Measurements from ENCODE around the gene VKORC1L1. TPM values are rescaled to one million over a fixed set of nuclear protein-coding genes. Genes with fewer than 3 reads are reported as not detected.
"Not testable (repeated sequence)": the region's sequence is repeated elsewhere in the genome, so short reads cannot be mapped to it uniquely, and the experiment has no call there.

VKORC1L1 gene
- total RNA-seq, 2 donors from 2014 or later, result 25.2 to 26.4 TPM

GRCh38 chr7:65879292-65880153, 6.6 kb downstream of the VKORC1L1 start:
- ATAC-seq, result peak; percentile 31
- DNase-seq; intact Hi-C loops (cut with DNase I, micrococcal nuclease): not testable (repeated sequence)

DNA sequence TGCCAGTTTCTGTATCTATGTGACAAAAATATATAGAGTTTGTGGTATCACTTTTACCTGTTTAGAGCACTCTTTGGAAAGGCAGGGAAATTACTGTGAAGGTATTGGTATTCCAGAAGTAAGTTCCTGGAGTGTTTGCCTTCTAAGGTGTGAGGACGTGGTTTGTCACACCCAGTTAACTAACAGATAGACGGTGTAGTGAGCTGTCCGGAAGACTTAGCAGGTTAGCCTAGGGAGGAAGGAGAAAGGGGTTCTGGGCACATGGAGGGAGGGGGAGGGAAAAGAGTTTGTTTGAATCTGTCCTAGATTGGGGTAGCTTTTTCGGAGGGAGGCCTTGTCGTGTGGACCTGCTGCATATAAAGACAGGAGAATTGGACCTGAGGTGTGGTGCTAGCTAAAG, 7.4 kb downstream of the VKORC1L1 start:
- intact Hi-C loops (cut with DNase I, micrococcal nuclease); DNase-seq: not testable (repeated sequence)
- ATAC-seq, result peak; percentile 96

DNA sequence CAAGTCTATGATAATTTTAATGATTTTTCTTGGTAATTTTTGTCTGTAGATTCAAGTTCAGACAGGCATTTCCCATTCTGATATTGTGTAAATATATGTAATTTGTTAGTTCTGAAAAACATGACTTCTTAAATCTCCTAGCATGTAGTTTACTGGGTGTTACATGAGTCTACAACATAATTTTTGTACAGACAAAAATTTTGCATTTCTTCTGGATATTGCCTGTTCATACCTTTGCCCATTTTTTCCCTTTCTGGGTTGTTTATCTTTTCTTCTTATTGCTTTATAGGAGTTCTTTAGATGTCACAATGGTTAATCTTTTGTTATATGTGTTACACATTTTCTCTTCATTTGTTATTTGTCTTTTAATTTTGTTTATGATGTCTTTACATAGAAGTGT, 12.1 kb downstream of the VKORC1L1 start:
- intact Hi-C loops (cut with DNase I, micrococcal nuclease); ATAC-seq; DNase-seq: not testable (repeated sequence)

- ATAC-seq; intact Hi-C loops (cut with DNase I, micrococcal nuclease): not testable (repeated sequence)
Measured at GRCh38 chr7:65885533-65885932, 12.7 kb downstream of the VKORC1L1 start.

DNA sequence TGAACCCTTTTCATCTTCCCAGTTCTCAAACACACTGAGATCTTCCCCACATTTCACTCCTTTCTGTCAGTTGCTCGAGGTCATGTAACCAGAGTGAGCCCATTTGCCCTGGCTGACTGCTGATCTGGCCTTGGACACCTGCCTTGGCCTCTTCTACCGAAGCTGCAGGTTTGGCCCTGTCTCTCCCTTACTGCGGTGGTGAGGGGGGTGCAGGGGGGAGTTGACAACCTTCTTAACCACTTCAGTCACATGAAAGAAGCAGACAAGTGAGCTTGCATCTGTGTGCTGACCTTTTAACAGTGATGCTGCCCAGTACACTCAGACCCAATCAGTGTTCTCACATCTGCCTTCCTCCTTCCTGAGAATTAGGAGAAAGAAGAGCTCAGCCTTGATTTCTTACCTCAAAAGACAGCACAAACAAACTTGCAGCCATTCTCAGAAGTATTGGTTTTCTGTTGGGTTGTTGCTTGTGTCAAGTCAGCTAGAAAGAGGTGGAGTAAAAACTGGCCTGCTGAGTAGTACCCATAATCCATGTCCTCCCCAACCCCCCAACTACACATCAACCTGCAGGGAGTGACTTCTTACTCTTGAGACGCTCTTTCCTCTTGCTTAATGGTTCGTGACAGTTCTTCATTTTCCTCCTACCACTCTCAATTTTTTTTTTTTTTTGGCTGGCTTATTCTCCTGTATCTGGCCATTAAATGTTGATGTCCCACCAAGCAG, 15.7 kb downstream of the VKORC1L1 start:
- ATAC-seq; DNase-seq; intact Hi-C loops (cut with DNase I, micrococcal nuclease): not testable (repeated sequence)

More at GRCh38 chr7:65885533-65885932, 12.7 kb downstream of the VKORC1L1 start:
- DNase-seq, result not testable (repeated sequence)

- ATAC-seq, result not testable (repeated sequence)
Measured at GRCh38 chr7:65889722-65890121, 16.8 kb downstream of the VKORC1L1 start.

GRCh38 chr7:65892161-65892560, 19.3 kb downstream of the VKORC1L1 start:
- DNase-seq (no peak), ATAC-seq (no peak)
- intact Hi-C loops (cut with DNase I, micrococcal nuclease), result no loop called here

More at GRCh38 chr7:65889722-65890121, 16.8 kb downstream of the VKORC1L1 start:
- intact Hi-C loops (cut with DNase I, micrococcal nuclease); DNase-seq: not testable (repeated sequence)

GRCh38 chr7:65892835-65893234, 20.0 kb downstream of the VKORC1L1 start:
- DNase-seq, result no peak
- no peak for ATAC-seq
- intact Hi-C loops (cut with DNase I, micrococcal nuclease), result no loop called here

- no peak for DNase-seq
- no peak for ATAC-seq
- intact Hi-C loops (cut with DNase I, micrococcal nuclease), result no loop called here
Measured at GRCh38 chr7:65896279-65896870, 23.5 kb downstream of the VKORC1L1 start.

- DNase-seq; intact Hi-C loops (cut with DNase I, micrococcal nuclease): not testable (repeated sequence)
- peak; percentile 80 for ATAC-seq
Measured at GRCh38 chr7:65897289-65897688, 24.4 kb downstream of the VKORC1L1 start.

DNA sequence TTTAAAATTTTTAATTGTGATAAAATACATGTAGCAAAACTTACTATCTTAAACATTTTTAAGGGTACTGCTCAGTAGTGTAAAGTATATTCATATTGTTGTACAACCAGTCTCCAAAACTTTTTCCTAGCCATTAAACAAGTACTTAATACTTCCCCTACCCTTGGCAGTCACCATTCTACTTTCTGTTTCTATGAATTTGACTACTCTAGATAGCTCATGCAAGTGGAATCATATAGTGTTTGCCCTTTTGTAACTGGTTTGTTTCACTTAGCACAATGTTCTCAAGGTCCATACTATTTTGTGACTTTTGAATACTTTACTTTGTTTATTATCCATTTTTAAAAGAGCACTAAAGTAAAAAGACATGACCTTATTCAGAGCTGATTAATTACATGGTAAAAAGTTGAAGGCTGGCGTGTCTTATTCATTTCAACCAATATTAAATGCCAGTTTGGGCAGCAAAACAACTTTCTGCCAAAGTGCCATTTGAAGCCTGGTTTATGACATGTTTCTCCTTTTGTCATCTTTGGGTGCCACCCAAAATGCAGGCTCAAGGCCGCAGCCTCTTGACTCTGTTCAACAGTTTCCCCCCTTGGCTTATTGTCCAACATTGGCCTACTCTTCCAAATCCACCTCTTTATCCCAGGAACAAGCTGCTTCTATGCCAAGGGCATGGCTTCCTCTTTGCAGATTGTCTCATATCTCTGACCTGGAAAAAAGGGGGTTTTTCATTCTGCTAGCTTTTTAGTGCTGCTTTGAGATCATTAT, 26.0 kb downstream of the VKORC1L1 start:
- intact Hi-C loops (cut with DNase I, micrococcal nuclease); ATAC-seq: not testable (repeated sequence)

GRCh38 chr7:65902306-65902705, 29.4 kb downstream of the VKORC1L1 start:
- intact Hi-C loops (cut with DNase I, micrococcal nuclease), result no loop called here
- DNase-seq (no peak), ATAC-seq (no peak)

More for the DNA sequence above, 26.0 kb downstream of the VKORC1L1 start:
- not testable (repeated sequence) for DNase-seq

GRCh38 chr7:65907501-65908198, 34.8 kb downstream of the VKORC1L1 start:
- no peak for ATAC-seq
- no peak for DNase-seq
- intact Hi-C loops (cut with DNase I, micrococcal nuclease), result no loop called here

DNA sequence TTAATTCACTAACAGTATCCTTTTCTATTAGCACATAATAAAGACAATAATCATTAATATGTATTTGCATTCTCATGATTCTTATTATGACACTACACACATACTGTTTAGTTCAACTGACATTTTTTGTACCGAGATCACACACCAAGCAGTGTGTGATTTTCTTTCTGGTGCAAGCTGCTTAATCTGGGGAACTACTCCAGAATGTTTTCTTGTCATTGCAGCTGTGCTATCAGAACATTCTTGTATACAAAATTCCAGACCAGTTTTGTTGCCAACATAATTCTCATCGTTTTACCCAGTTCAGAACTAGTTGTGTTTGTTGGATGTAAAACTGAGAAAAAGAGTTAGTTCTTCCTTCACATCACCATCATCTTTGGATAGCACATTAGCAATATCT, 37.4 kb downstream of the VKORC1L1 start:
- ATAC-seq (no peak), DNase-seq (no peak)
- intact Hi-C loops (cut with DNase I, micrococcal nuclease), result no loop called here

DNA sequence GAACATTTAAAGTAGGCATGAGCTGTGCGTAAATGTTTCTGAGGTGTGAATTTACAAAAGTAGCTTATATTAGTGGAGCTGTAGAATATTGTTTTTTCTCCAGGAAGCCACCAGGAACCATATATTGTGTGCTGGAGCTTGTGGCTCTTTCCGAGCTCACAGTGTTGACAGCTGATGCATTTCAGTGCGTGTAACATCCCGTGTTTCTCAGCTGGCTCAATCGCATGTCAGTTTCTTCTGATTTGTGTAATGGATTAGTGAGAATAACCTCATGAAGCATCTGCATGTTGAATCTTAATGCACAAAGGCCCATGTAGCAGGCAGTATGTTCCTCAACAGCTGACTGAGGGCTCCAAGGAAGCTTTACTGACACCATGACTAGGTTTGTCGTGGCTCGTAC, 39.4 kb downstream of the VKORC1L1 start:
- DNase-seq (no peak), ATAC-seq (no peak)
- intact Hi-C loops (cut with DNase I, micrococcal nuclease), result no loop called here

GRCh38 chr7:65915921-65916657, 43.2 kb downstream of the VKORC1L1 start:
- intact Hi-C loops (cut with DNase I, micrococcal nuclease), result no loop called here
- ATAC-seq, result no peak
- DNase-seq, result no peak

DNA sequence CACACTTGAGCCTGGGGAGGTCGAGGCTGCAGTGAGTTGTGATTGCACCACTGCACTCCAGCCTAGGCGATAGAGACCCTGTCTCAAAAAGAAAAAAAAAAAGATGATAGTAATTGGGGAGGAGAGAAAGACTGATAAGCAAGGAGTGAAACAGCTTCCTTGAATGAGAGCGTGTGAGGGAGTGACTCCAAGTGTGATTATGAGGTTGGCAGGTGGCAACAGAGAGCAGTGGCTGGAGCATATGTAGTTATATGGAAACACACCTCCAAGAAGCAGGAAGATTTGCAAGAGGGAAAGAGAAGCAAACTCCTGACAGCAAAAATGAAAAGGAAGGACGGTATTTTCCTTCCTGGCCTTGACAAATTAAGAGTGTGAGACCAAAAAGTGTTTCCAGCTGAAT, 50.4 kb downstream of the VKORC1L1 start:
- ATAC-seq (peak; percentile 80), DNase-seq (no peak)
- intact Hi-C loops (cut with DNase I, micrococcal nuclease), result no loop called here
